GM13977 (cell line): ENCODE measurements around the gene JAML.

Experiments used
- DNase-seq: peaks from one replicate; pipeline ENCODE4 v3.0.0; 2012; ENCODE audit warnings: low spot score
- CTCF ChIP-seq: IDR thresholded peaks from 2 replicates; pipeline ENCODE4 v1.5.1; 2012; ENCODE audit warnings: mild to moderate bottlenecking, control low read depth; ENCODE audit not compliant: insufficient read depth; ENCODE audit errors: extremely low read depth, missing control alignments
- in situ Hi-C: fragments of 300-500 bp; cut with MboI; formaldehyde crosslinking; loops from one replicate; pipeline ENCODE4 v1.12.0; 2022; ENCODE audit warnings: low sequenced_read_pairs, low pct_unique_long_range_greater_than_20kb, mixed read lengths, inconsistent platforms; ENCODE audit not compliant: unreplicated experiment

JAML gene

GRCh38 chr11:118152552-118153471 is 72.0 kb downstream of the JAML start, which contains the start of gene SCN4B:
Gene SCN4B, minus strand, starts transcription at chr11:118152823. Its CDS starts 150 bp downstream, at chr11:118152673.
- DNase-seq = peak; percentile 69
- in situ Hi-C loops = no loop called here
- no peak for TF ChIP-seq CTCF

GRCh38 chr11:118152020-118152551 is 72.7 kb downstream of the JAML start:
- no peak for TF ChIP-seq CTCF
- DNase-seq = no peak
- in situ Hi-C loops = no loop called here

- DNase-seq = no peak
- no peak for TF ChIP-seq CTCF
- in situ Hi-C loops = no loop called here
Observed at GRCh38 chr11:118151431-118151830, 73.4 kb downstream of the JAML start.

- TF ChIP-seq CTCF = no peak
- no peak for DNase-seq
- in situ Hi-C loops = no loop called here
Observed at GRCh38 chr11:118149493-118149892, 75.3 kb downstream of the JAML start.

- no peak for TF ChIP-seq CTCF
- in situ Hi-C loops = no loop called here
- no peak for DNase-seq
Observed at GRCh38 chr11:118148856-118149255, 76.0 kb downstream of the JAML start.

GRCh38 chr11:118148240-118148639 is 76.6 kb downstream of the JAML start:
- in situ Hi-C loops = no loop called here
- TF ChIP-seq CTCF = no peak
- no peak for DNase-seq
